Hematopoietic multipotent progenitor cell treated with erythropoietin and hydrocortisone succinate and interleukin-3 and kit ligand, for 8 days (in vitro differentiated cells): Measurements from ENCODE around the gene RPUSD4.
"Not testable (repeated sequence)": the region's sequence is repeated elsewhere in the genome, so short reads cannot be mapped to it uniquely, and the experiment has no call there.

Source experiments
- DNase-seq: peaks from one replicate; pipeline ENCODE4 v3.0.0-alpha.2; 2015

RPUSD4 gene, protein sequence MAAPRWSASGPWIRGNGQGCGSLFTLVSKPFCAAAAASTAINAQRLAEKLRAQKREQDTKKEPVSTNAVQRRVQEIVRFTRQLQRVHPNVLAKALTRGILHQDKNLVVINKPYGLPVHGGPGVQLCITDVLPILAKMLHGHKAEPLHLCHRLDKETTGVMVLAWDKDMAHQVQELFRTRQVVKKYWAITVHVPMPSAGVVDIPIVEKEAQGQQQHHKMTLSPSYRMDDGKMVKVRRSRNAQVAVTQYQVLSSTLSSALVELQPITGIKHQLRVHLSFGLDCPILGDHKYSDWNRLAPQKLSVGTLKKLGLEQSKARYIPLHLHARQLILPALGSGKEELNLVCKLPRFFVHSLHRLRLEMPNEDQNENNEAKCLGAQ

DNA sequence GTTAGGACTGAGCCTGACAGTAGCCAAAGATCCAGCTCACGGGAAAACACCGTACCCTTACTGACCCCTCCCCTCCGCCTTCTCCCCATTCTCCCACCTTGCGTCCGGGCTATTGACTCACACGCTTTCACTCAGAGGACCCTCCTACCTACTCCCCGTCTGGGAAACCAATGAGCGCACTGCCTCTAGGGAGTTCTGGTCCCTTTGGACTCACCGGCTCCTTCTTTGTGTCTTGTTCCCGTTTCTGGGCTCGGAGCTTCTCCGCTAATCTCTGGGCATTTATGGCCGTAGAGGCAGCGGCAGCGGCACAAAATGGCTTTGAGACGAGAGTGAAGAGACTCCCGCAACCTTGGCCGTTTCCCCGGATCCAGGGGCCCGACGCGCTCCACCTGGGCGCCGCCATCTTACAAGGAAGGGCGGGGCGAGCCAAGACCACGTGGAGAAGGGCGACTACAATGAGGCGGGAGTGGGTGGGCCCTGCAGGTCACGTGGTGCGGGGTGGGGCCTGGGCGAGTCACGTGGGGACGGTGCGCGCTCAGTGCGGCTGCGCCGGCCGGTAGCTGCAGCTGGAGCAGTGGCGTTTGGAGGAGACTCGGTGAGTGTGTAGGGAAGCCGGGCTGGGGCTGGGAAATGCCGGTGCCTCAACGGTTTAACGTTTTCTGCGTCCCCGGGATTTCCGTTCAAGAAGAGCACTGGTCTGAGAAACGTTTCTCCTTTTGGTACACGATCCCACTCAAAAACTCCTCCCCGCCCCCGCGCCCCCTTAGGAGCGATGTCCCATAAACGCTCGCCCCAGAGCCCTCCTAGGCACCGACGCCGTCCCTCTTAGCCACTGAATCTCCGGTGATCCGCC lies at the start of gene RPUSD4, which contains the start of gene FAM118B:
TSS of gene RPUSD4 (minus strand) at position 415 of the 853 bp plus-strand sequence. CDS start at position 403, 12 bp downstream.
TSS of gene FAM118B (plus strand) at position 547 of the 853 bp plus-strand sequence. CDS start 23,220 bp downstream, outside the sequence.
- DNase-seq = peak; percentile 96

DNA sequence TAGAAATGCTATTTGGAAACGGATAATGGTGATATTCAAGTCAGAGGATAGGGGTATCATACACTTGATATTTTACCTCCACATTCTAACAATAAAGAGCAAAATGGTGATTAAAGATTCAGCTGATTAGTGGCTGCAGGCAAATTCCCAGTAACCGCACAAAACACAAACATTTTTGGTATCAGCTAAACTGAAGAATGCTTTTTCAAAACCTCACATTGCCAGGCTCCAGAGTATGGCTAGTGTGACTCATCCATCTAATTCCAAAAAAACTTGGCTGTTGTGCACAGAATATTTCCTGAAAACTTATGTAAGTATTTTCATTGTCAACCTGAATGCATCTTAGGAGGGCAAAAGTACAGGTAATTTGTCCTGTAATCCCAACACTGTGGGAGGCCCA lies 46.3 kb upstream of the RPUSD4 start:
- DNase-seq = no peak

DNA sequence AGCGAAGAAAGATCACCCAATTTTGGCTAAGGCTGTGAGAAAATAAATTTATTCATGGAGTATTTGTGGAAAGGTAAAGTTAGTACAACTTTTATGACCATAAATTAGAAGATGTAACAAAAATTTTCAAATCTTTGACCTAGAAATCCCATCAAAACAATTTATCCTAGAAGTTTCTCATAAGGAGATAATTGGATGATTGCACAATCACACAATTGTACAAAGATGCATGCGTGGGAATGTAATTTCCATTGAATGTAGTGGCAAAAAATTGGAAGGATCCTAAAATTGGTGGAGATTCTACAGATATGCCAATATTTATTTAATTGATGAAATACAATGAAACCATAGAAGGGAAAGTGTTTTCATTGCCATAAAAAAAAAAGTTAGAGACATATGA lies 45.7 kb upstream of the RPUSD4 start:
- DNase-seq = no peak

DNA sequence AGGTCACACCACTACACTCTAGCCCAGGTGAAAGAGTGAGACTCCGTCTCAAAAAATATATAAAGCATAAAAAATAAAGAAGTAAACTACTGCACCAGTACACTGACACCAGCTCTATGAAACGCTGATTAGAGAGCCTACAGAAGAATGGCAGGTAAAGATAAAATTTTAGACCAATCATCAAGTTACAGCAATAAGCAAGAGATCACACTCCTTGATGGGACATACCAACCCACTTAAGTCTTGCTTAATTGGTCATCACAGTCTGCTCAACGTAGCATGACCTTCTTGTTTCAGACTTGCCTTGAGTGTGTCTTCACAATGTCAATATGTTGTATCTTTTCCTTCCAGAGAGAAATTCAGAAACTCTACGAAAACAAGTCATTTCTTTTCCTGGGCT lies 44.8 kb upstream of the RPUSD4 start:
- no peak for DNase-seq

DNA sequence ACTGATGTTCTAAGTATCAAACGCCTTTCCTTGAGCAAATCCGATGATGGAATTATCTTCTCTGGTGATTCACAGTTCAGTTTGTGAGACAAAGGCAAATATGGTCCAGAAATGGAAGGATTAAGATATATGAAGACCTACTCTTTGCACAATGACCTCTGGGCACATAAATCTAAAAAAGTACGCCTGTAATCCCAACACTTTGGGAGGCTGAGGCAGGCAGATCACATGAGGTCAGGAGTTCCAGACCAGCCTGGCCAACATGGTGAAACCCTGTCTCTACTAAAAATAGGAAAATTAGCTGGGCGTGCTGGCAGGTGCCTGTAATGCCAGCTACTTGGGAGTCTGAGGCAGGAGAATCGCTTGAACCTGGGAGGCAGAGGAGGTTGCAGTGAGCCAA lies 44.1 kb upstream of the RPUSD4 start:
- not testable (repeated sequence) for DNase-seq

DNA sequence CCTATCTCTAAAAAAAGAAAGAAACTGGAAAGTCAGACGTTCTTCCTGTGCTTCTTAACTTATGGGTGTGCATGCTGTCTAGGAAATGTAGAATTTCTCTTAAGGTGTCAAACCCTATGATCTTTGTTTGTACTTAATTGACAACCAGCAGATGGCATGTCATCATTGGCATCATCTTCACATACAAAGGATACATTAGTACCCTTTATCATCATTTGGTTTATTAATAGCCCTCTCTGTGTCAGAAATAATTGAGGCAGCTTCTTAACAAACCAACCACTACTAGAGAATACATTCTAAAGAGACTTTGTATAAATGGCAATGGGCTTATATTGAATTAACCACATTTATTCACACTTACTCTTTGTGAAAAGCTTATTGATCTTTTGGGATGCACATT lies 43.4 kb upstream of the RPUSD4 start:
- DNase-seq = no peak

DNA sequence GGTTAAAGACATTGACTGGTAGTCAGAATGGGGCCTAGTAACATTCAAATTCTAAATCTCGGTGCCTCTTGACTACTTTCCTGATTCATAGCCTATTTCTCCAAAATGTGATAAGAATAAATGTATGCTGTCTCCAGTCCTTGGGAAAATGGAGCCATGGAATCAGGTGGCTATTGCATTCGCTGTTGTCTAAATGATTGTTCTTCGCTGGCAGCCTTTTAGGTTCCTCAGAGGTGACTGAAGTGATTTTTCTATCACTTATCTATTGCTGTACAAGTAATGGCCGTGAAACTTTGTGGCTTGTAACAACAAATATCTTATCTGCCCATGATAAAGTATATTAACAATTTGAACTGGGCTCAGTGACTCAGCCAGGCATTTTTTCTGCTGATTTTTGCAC lies 41.8 kb upstream of the RPUSD4 start:
- no peak for DNase-seq

DNA sequence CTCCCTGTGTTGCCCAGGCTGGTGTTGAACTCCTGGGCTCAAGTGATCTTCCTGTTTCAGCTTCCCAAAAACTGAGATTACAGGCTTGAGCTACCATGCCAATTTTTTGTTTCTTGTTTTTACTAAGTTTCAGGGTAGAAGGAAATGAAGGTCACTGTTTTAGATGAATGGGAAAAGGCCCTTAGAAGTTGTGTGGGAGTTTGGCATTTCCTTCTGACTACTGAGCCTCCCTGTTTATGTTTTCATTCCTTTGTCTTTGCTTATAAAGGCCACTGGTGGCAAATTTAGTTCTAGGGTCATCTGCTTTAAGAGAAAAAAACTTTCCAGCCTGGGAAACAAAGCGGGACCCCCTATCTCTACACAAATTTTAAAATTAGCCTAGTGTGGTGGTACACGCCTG lies 35.2 kb upstream of the RPUSD4 start:
- DNase-seq = no peak

DNA sequence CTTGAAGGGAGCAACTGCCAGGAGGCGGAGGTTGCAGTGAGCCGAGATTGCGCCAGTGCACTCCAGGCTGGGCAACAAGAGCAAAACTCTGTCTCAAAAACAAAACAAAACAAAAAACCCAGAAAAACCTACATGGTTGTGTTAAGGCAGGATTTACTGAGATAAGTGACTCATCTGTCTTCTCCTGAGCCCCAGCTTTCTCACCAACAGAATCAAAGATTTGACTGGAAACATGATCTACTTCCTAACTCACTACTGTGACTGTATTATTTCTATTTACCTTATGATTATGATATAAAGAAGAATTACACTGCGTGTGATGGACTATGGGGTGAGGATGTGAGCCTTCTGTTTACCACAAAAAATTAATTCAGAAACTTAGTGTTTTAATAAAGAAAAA lies 21.9 kb upstream of the RPUSD4 start:
- no peak for DNase-seq

DNA sequence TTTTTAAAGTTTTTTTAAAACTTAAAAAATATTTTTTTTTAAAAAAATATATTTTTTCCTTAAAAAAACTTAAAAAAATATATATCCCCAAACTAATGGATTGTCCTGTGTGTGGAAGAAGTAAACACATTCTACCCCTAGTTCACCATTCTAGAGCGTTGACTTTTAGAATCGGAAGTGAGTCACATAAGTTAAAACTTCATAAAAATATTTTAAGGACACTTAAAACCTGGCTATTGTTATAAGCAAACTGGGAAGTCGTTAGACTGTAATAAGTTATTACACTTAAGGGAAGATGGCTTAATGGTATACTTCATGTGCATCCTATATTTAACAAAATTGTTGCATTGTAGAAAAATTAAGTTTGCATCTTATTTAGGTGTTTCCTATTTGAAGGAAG lies 21.2 kb upstream of the RPUSD4 start:
- no peak for DNase-seq

DNA sequence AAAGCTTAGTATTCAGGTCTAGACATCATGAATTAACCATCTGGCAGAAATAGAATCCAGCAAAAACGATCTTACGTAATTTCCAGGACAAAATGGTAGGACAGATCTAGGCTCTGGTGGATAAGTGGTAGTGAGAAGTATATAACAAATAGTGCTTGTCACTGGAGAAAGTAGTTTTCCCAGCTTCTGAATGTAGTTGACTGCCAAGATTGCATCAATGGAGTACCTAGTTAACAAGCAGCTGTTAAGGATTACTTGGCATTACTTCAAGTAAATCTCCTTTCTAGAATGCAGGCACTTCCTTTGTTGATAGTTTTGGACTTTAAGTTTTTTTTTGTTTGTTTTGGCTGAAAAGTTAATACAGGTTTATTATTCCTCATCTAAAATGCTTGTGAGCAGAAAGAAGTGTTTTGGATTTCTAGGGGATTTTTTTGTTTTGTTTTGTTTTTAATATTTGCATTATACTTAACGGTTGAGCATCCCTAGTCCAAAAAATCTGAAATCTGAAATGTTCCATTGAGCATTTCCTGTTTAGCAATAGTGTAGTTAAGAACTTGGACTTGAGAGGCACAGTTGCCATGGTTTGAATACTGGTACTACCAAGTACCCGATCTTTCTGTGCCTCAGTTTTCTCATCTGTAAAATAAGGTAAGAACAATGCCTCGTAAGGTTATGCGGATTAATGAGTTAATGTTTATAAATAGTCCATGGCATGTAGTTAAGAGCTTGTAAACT lies 20.4 kb upstream of the RPUSD4 start:
- no peak for DNase-seq

DNA sequence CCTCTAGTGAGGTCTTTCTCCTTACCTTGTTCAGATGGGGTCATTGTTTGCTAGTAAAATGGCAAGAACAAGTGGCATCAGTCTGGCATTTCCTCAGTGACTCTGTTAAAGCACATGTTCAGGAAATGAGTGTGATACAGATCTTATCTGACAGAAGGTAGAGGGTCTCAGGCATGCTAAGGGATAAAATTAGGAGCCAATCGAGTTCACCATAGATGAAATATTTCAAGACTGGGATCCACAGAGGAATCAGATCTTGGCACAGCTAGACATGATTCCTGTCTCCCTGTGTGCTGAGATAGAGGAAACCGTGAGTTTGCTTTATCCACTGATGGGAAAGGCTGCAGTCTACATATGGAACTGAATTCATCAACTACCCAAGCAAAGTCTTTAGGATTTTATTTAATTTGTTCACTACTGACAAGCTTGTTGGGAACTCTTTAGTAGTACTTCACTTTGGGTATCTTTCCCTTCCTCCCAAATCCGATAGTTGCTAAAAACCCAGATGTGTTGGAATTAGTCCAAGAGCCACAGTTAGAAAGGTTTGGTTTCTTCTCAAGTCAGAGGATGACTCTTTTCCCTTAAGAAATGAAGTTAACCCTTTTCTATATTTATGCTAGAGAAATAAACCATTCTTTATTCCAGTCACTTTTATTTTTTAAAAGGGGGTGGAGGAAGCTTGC lies 18.5 kb upstream of the RPUSD4 start:
- DNase-seq = no peak

DNA sequence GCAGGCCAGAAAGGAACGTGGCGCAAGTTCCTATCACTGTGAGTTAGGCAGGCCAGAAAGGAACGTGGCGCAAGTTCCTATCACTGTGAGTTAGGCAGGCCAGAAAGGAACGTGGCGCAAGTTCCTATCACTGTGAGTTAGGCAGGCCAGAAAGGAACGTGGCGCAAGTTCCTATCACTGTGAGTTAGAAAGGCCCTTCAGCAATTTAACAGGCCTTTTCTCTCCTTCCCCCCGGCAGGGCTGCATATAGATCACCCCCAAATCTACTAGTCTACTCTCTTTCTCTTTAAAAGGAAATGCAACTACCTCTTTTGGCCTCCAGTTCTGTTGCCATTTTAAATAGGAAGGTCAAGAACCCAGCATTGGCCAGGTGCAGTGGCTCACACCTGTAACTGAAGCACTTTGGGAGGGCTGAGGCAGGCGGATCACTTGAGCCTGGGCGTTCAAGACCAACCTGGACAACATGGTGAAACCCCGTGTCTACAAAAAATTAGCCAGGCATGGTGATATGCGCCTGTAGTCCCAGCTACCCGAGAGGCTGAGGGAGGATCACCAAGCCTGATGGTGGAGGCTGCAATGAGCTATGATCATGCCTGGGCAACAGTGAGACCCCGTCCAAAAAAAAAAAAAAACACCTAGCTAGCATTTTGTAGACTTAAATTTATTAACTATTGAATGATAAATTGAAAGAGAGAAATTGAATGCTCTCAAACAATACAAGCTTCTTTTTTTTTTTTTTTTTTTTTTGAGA lies 15.1 kb upstream of the RPUSD4 start:
- DNase-seq = no peak

DNA sequence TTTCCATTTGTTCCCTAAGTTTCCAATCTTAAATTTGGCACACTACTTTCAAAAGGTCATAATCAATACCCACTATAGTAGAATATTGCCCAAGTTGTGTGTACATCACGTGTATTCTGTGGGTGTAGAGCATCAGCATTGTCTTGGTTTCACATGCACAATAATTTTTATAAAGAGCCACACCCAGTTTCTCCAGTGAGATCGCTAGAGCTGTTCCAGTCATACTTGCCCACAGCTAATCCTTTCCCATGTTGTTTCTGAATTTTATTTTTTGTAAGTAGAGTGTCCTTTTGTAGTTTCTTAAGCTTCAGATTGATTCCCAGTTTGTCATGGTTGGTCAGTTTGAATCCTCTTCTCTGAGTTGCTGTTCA lies 13.8 kb upstream of the RPUSD4 start:
- no peak for DNase-seq

DNA sequence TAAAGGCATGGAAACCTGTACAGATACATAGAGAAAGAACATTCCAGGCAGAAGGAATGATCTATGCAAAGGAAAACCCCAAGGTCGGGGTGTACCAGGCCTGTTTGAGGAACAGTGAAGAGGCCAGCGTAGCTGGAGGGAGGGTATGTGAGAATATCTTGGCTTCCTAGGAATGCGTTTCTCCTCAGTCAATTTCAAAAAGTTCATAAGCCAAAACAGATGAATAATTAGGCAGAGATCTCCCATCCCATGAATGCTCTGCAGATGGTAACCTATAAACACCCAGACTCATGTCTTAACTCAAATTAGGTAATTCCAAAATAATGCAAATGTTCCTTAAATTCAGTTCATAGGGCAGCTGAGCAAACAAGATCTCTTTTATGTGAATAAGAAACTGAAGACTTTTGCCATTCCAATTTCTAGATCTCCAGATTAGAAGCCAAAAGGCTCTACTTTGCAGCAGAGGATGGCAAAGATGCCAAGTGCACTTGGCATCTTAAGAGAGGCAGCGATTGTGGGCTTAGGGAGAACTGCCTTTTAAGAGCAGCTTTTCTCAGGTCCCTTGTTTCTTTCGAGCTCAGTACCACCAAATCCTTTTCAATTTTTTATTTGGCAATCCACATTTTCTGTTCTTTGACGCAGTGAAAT lies 13.3 kb upstream of the RPUSD4 start:
- DNase-seq = no peak

DNA sequence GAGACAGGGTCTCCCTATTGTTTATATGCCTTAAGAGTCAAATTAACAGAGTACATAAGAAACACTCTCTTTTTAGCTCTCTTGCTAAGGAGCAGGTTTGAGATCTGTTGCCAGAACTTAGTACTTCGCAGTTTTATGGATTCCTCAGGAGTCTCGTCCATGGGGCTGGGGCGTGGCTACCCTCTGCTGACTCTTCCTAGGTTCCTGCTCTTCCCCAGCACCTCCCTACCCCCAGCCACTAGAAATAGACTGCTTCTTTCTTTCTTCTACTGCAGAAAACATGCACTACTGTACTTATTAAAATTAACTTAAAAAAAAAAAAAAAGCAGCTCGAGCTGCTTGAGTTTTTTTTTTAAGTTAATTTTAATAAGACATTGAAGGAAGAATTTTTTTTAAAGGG lies 8.1 kb upstream of the RPUSD4 start:
- DNase-seq = no peak

DNA sequence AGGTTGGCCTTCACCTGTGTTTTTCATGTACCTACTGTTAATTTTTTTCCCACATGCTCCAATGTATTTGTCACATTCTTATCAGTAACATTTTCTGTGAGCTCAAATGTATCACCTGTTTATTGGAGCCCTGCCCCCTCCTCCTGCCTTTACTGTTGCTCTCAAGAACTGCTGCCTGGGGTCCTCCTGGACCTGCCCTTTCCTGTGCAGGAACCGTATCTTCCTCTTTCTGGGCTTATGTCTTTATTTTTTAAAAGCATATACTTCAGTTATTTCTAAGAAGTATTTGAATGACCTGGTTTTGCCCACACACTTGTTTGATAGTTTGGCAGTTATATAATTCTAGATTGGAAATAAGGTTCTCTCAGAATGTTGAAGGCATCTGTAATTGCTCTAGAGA lies 6.0 kb upstream of the RPUSD4 start:
- DNase-seq = no peak

DNA sequence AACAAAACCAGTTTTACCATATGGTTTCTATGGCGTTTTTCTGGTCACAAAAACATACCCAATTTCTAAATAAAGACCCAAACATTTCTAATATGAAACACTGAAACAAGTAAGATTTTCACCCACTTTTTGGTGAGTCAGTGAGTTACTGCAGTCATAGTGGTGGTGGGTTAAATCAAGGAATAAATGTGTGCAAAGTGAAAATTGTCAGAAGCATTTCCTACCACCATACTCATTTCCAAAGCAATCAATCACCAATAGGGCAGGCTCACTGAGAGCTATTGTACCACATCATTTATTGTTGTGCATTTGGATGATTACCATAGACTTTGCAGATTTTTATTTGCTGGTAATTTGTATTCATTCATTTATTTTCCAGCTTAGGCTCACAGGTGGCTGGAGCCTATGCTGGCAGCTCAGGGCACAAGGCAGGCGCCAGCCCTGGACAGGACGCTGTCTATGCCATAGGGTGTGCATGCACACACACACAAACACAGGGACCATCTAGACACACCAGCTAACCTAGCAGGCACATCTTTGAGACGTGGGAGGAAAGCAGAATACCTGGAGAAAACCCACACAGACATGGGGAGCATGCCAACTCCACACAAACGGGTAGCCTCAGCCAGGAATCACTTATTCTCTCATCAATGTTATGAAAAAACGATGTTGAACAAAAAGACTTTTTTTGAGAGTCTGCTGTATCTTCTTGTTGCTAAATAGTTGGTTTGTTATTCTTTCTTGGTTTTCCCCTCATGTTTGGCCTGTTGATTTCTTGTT lies 5.3 kb upstream of the RPUSD4 start:
- DNase-seq = no peak

DNA sequence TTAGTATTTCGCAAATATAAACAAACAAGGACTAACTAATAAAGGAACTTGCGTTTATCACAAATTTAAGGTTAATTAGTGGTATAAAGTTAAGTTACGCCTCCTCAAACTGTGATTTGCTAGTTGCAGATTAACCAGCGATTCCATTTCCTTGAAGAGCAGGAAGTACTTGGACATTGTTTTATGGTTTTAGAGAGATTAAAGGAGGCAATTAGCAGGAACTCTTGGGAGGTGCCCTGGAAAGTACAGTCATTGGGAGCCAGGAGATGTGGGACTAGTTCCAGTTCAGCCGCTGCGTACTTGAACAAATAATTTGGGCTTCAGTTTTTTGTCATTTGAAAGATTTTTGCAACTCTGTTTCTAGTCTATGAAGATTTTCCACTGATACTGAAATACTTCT lies 3.4 kb upstream of the RPUSD4 start:
- no peak for DNase-seq

DNA sequence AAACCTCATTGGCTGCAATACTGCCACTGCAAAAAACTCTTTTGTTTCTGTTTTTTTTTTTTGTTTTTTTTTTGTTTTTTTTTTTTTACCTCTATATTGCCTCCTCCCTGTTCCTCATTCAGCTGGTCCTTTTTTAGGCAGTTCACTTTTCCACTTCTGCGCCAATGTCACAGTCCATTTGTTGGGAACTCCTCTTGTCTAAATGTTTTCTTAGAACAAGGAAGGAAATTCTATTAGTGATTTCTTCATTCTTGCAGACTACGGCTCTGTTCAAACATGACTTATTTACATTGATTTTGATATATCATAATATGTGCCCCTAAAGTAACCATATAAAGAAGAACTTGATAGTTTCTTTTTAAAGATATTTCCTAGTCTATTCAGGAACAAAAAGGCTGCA lies 3.0 kb upstream of the RPUSD4 start:
- no peak for DNase-seq
